GM21381 (cell line): Measurements from ENCODE around the gene CNPPD1.
A peak's percentile ranks its signal among the peaks of the same experiment; 100 is the strongest.

ENCODE experiments used
- ATAC-seq: cut with Tn5 transposase; IDR thresholded peaks from one replicate; pipeline ENCODE4 v1.9.1; 2021; ENCODE audit warnings: mild to moderate bottlenecking, moderate library complexity; ENCODE audit not compliant: unreplicated experiment

CNPPD1 gene

GRCh38 chr2:219181531-219181930, 4.8 kb upstream of the CNPPD1 start:
- no peak for ATAC-seq

- no peak for ATAC-seq
Measured at GRCh38 chr2:219180961-219181360, 4.2 kb upstream of the CNPPD1 start.

- no peak for ATAC-seq
Measured at GRCh38 chr2:219179601-219180465, 3.1 kb upstream of the CNPPD1 start.

GRCh38 chr2:219178377-219179175, 1.9 kb upstream of the CNPPD1 start:
- ATAC-seq: peak; percentile 11

- ATAC-seq: peak; percentile 47
Measured at GRCh38 chr2:219177552-219178376, 1.0 kb upstream of the CNPPD1 start, which contains the start of gene RETREG2. RETREG2 (plus strand) TSS chr2:219178275; CDS start chr2:219178353, 78 bp downstream.

GRCh38 chr2:219175928-219176817, 552 bp downstream of the CNPPD1 start:
- peak; percentile 14 for ATAC-seq

GRCh38 chr2:219175486-219175885, 1.2 kb downstream of the CNPPD1 start:
- ATAC-seq: no peak

GRCh38 chr2:219174801-219175200, 1.9 kb downstream of the CNPPD1 start:
- no peak for ATAC-seq

- ATAC-seq: no peak
Measured at GRCh38 chr2:219174146-219174545, 2.6 kb downstream of the CNPPD1 start.

- no peak for ATAC-seq
Measured at GRCh38 chr2:219173176-219173575, 3.5 kb downstream of the CNPPD1 start.

GRCh38 chr2:219172231-219173154, 4.2 kb downstream of the CNPPD1 start:
- ATAC-seq: no peak

GRCh38 chr2:219171231-219171651, 5.5 kb downstream of the CNPPD1 start:
- no peak for ATAC-seq

GRCh38 chr2:219169930-219170654, 6.6 kb downstream of the CNPPD1 start, which contains the start of gene SLC23A3:
SLC23A3 (minus strand) TSS chr2:219170029; CDS start chr2:219169984, 45 bp downstream.
- ATAC-seq: no peak

- no peak for ATAC-seq
Measured at GRCh38 chr2:219168932-219169331, 7.8 kb downstream of the CNPPD1 start.

- ATAC-seq: no peak
Measured at GRCh38 chr2:219168526-219168925, 8.2 kb downstream of the CNPPD1 start.

- no peak for ATAC-seq
Measured at GRCh38 chr2:219167997-219168396, 8.7 kb downstream of the CNPPD1 start.

- ATAC-seq: no peak
Measured at GRCh38 chr2:219165058-219165911, 11.4 kb downstream of the CNPPD1 start.
